ENCODE measurements around the gene LARGE1.

The LARGE1 gene

DNA sequence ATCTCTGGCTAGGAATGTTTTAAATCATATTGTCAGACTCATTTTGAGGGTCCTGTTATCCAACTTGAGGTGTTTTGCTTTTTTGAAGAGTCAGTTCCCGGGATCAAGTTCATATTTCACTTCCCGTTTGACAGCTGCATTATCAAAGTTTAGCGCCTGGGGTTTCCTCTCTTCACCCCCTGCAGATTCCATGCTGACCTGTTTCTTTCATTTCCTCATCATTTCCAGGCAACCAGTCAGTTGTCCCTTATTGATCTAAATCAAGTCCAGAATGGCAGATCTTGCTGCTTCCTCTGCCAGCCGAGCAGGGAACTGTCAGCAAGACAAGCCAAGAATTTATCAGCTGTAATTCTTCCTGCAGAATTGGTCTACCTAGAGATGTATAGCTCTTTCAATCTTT lies 664.5 kb downstream of the LARGE1 start:
- in situ Hi-C loops (cut with HindIII; ENCODE audit: low sequenced_read_pairs) = no loop called here
- no peak overlapping the region for H3K4me3 ChIP-seq (ENCODE audit: low read depth, low read length)
- no peak for DNase-seq (ENCODE audit: low read depth)
- TF ChIP-seq, protein P1, sequence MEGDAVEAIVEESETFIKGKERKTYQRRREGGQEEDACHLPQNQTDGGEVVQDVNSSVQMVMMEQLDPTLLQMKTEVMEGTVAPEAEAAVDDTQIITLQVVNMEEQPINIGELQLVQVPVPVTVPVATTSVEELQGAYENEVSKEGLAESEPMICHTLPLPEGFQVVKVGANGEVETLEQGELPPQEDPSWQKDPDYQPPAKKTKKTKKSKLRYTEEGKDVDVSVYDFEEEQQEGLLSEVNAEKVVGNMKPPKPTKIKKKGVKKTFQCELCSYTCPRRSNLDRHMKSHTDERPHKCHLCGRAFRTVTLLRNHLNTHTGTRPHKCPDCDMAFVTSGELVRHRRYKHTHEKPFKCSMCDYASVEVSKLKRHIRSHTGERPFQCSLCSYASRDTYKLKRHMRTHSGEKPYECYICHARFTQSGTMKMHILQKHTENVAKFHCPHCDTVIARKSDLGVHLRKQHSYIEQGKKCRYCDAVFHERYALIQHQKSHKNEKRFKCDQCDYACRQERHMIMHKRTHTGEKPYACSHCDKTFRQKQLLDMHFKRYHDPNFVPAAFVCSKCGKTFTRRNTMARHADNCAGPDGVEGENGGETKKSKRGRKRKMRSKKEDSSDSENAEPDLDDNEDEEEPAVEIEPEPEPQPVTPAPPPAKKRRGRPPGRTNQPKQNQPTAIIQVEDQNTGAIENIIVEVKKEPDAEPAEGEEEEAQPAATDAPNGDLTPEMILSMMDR (IDR thresholded peaks at IDR 0.05; ENCODE audit: low read depth, low read length, missing control alignments) = no peak

DNA sequence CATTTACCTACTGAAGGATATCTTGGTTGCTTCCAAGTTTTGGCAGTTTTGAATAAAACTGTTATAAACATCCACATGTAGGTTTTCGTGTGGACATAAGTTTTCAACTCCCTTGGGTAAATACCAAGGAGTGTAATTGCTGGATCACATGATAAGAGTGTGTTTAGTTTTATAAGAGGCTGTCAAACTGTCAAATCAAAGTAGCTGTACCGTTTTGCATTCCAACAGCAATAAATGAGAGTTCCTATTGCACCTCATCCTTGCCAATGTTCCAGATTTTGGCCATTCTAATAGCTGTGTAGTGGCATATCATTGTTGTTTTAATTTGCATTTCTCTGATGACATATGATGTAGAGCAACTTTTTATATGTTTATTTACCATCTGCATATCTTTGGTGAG lies 671.3 kb downstream of the LARGE1 start:
- no peak overlapping the region for H3K4me3 ChIP-seq (ENCODE audit: low read depth, low read length)
- in situ Hi-C loops (cut with HindIII; ENCODE audit: low sequenced_read_pairs) = no loop called here
- TF ChIP-seq, protein P1 (IDR thresholded peaks at IDR 0.05; ENCODE audit: low read depth, low read length, missing control alignments) = no peak

DNA sequence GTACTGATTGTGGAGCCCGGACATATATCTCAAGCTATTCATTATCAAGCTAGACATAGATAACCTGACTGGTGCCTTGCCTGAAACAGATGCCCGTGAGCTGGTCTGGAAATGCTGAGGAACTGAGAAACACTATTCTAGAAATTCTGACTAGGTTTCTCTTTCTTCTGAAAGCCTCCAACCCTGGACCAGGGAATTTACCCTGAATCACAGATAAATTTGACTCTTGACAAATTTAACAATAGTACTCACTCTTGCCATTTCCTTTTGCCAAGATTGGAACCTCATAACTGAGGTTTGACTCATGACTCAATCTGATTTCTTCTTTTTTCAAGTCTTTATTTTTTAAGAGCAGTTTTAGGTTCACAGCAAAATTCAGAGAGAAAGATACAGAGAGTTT lies 672.5 kb downstream of the LARGE1 start:
- no peak overlapping the region for H3K4me3 ChIP-seq (ENCODE audit: low read depth, low read length)
- in situ Hi-C loops (cut with HindIII; ENCODE audit: low sequenced_read_pairs) = no loop called here
- TF ChIP-seq, protein P1 (IDR thresholded peaks at IDR 0.05; ENCODE audit: low read depth, low read length, missing control alignments) = no peak
- DNase-seq (ENCODE audit: low read depth) = no peak

More for the DNA sequence above, 671.3 kb downstream of the LARGE1 start:
- DNase-seq (ENCODE audit: low read depth) = no peak

DNA sequence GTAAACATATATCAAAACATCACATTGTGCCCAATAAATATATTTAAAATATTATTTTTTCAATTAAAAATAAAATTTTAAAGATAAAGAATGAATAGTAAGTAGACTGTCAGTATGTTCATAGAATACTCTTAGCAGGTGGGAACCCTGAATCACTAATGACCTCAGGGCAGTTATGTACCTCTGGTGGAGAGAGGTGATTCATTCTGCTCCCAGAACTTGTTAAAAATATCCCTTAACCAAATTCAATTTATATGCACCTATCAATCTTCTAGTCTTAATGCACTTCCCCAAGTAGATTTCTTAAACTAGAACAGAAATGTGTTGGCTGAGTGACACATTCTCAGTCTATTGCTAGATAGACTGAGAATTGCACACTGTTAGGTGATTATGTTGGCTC lies 678.2 kb downstream of the LARGE1 start:
- TF ChIP-seq, protein P1 (IDR thresholded peaks at IDR 0.05; ENCODE audit: low read depth, low read length, missing control alignments) = no peak
- in situ Hi-C loops (cut with HindIII; ENCODE audit: low sequenced_read_pairs) = no loop called here
- no peak overlapping the region for H3K4me3 ChIP-seq (ENCODE audit: low read depth, low read length)
- DNase-seq (ENCODE audit: low read depth) = no peak

DNA sequence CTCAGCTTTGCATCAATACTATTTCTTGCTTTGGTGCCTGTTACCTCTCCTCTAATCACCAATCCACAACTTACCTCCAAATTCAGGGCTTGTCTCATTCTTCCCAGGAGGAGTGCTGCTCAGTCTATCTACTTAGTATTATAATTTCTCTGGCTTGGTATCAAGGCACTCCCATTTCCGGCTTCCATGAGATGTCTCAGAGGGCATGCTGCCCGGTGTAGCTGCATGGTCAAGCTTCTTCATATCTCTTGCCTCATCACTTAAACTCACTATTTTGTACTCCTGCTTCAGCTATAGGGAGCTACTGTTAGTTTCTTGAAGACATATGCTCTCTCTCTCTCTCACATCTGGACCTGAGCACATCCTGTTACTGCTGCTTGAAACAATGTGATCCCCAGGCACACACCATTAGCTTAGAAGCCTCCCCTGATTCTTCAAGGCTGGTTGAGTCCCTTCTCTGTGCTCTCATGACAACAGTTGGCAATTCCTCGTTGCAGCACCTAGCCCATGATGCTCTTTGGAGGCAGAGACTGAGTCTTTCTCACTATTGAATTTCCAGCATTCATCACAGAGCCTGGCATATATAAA lies 679.3 kb downstream of the LARGE1 start:
- DNase-seq (ENCODE audit: low read depth) = no peak
- no peak overlapping the region for H3K4me3 ChIP-seq (ENCODE audit: low read depth, low read length)
- in situ Hi-C loops (cut with HindIII; ENCODE audit: low sequenced_read_pairs) = no loop called here
- TF ChIP-seq, protein P1 (IDR thresholded peaks at IDR 0.05; ENCODE audit: low read depth, low read length, missing control alignments) = no peak

DNA sequence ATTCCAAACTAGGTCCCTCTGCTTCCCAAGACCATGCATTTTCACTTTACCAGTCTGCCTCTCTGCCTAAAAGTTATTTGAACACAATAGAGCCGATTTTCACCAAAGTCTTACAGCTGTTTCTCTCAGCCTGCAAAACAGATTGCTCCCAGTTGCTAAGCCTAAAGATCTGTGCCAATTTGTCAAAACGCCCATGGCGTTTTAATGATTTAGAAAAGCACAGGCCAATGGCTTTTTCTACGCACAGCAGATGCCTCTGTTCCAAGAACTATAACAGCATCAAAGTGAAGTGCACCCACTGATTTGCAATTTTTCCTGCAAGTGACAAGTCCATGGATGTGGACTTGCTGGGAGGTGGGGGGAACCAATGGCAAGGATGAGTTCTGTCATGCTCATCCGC lies 688.2 kb downstream of the LARGE1 start:
- H3K4me3 ChIP-seq (ENCODE audit: low read depth, low read length) = no peak overlapping the region
- in situ Hi-C loops (cut with HindIII; ENCODE audit: low sequenced_read_pairs) = no loop called here
- DNase-seq (ENCODE audit: low read depth) = no peak
- TF ChIP-seq, protein P1 (IDR thresholded peaks at IDR 0.05; ENCODE audit: low read depth, low read length, missing control alignments) = no peak

Measured in astrocyte of the cerebellum (primary cell).